Hepatocyte (in vitro differentiated cells): Measurements from ENCODE around the gene NRIP1. TPM values are rescaled to one million over a fixed set of nuclear protein-coding genes. Genes with fewer than 3 reads are reported as not detected.

Source experiments
- DNase-seq: peaks from one replicate; pipeline ENCODE4 v3.0.0-alpha.2; 2016; ENCODE audit warnings: low spot score
- H2AFZ ChIP-seq: fragments of 200-600 bp; sonication (generic); 2 replicates; pipeline ENCODE4 v1.6.0; 2016; ENCODE audit warnings: antibody characterized with exemption, mild to moderate bottlenecking
- H3K27ac ChIP-seq: fragments of 200-600 bp; sonication (generic); 2 replicates; pipeline ENCODE4 v1.5.1; 2016; ENCODE audit warnings: mild to moderate bottlenecking
- H3K27me3 ChIP-seq: fragments of 200-600 bp; sonication (generic); 2 replicates; pipeline ENCODE4 v1.6.1; 2016
- H3K36me3 ChIP-seq: fragments of 200-600 bp; sonication (generic); replicated peaks from 2 replicates; pipeline ENCODE4 v1.5.1; 2016; ENCODE audit warnings: low read depth; ENCODE audit not compliant: insufficient read depth
- H3K4me1 ChIP-seq: fragments of 200-600 bp; sonication (generic); 2 replicates; pipeline ENCODE4 v1.5.1; 2016; ENCODE audit warnings: mild to moderate bottlenecking, moderate library complexity; ENCODE audit not compliant: insufficient read depth
- H3K4me2 ChIP-seq: fragments of 200-600 bp; sonication (generic); 2 replicates; pipeline ENCODE4 v1.6.0; 2016
- H3K4me3 ChIP-seq: fragments of 200-600 bp; sonication (generic); 2 replicates; pipeline ENCODE4 v1.5.1; 2016; ENCODE audit warnings: mild to moderate bottlenecking
- H3K79me2 ChIP-seq: fragments of 200-600 bp; sonication (generic); 2 replicates; pipeline ENCODE4 v1.6.0; 2017; ENCODE audit warnings: mild to moderate bottlenecking
- H3K9me2 ChIP-seq: fragments of 200-600 bp; sonication (generic); replicated peaks from 2 replicates; pipeline ENCODE4 v1.6.0; 2017; ENCODE audit warnings: mild to moderate bottlenecking; ENCODE audit not compliant: insufficient read depth
- H3K9me3 ChIP-seq: fragments of 200-600 bp; sonication (generic); 2 replicates; pipeline ENCODE4 v1.5.1; 2016; ENCODE audit warnings: low read depth, mild to moderate bottlenecking
- H4K20me1 ChIP-seq: fragments of 200-600 bp; sonication (generic); 2 replicates; pipeline ENCODE4 v1.6.0; 2016; ENCODE audit warnings: mild to moderate bottlenecking; ENCODE audit not compliant: insufficient read depth, poor library complexity, severe bottlenecking
- CTCF ChIP-seq: fragments of 200-600 bp; sonication (generic); IDR thresholded peaks from 2 replicates; pipeline ENCODE4 v1.5.1; 2016; ENCODE audit warnings: antibody characterized with exemption, mild to moderate bottlenecking; ENCODE audit not compliant: poor library complexity
- EZH2 ChIP-seq: fragments of 200-600 bp; sonication (generic); IDR thresholded peaks from 2 replicates; pipeline ENCODE4 v1.6.1; 2016; ENCODE audit warnings: antibody characterized with exemption, mild to moderate bottlenecking, borderline replicate concordance
- EZH2phosphoT487 ChIP-seq: fragments of 200-600 bp; sonication (generic); IDR thresholded peaks from one replicate; pipeline ENCODE4 v1.6.1; 2018; ENCODE audit warnings: antibody characterized with exemption, mild to moderate bottlenecking, low read depth, moderate library complexity; ENCODE audit not compliant: unreplicated experiment, severe bottlenecking
- WGBS: methylation state at CpG from one replicate; pipeline ENCODE4 v1.1.6; 2016; ENCODE audit warnings: low lambda C conversion rate; ENCODE audit errors: missing lambda C conversion rate; 5-methylcytosine and 5-hydroxymethylcytosine counted together
- polyA plus RNA-seq: library from polyadenylated mRNA; unstranded; fragments of >200 nt; fragmentation: Nextera tagmentation; extraction: Ambion mirVana; gene quantifications from 2 replicates; pipeline ENCODE4 v1.2.1, GENCODE V29; 2016
- total RNA-seq: library from RNA; depleted of rRNA; stranded (reverse); fragments of >200 nt; gene quantifications from 2 replicates; pipeline ENCODE4 v1.2.3, GENCODE V29; 2014

Gene NRIP1
- total and polyA plus RNA-seq, 2 experiments from 2014 or later, result 11.5 to 62.4 TPM

GRCh38 chr21:15051644-15052458 is 12.9 kb downstream of the NRIP1 start:
- Histone ChIP-seq H3K4me2 (peak overlapping the region; percentile 72), H3K36me3 (no peaks in the 10 kb centered on the region), H3K9me2 (no peaks in the 10 kb centered on the region), H3K79me2 (peaks cover 100% of the 10 kb centered on the region), H2AFZ (no peak overlapping the region), H3K9me3 (no peaks in the 10 kb centered on the region), H3K4me3 (no peak overlapping the region), H4K20me1 (peaks cover 94% of the 10 kb centered on the region), H3K27ac (peak overlapping the region; percentile 72), H3K27me3 (no peaks in the 10 kb centered on the region), H3K4me1 (peaks cover 36% of the 10 kb centered on the region)
- no peak for TF ChIP-seq EZH2phosphoT487
- no peak for TF ChIP-seq CTCF
- no peak for TF ChIP-seq EZH2
- peak; percentile 26 for DNase-seq
- 34% methylated on average over 9 of the region's 9 CpGs for WGBS

- Histone ChIP-seq H3K79me2 (peaks cover 100% of the 10 kb centered on the region), H2AFZ (no peak overlapping the region), H3K9me2 (no peaks in the 10 kb centered on the region), H3K4me3 (peak overlapping the region; percentile 5), H4K20me1 (peaks cover 86% of the 10 kb centered on the region), H3K9me3 (no peaks in the 10 kb centered on the region), H3K36me3 (no peaks in the 10 kb centered on the region), H3K27me3 (no peaks in the 10 kb centered on the region), H3K4me1 (peaks cover 29% of the 10 kb centered on the region), H3K4me2 (peak overlapping the region; percentile 72), H3K27ac (peak overlapping the region; percentile 72)
- peak; percentile 19 for DNase-seq
- TF ChIP-seq CTCF (no peak), EZH2phosphoT487 (no peak), EZH2 (no peak)
- WGBS, result 57% methylated on average over 11 of the region's 11 CpGs
Measured at GRCh38 chr21:15050568-15051377, 14.0 kb downstream of the NRIP1 start.

GRCh38 chr21:15045017-15045416 is 19.8 kb downstream of the NRIP1 start:
- no peaks in the 10 kb centered on the region for H3K27me3 ChIP-seq
- no peak overlapping the region for H3K4me2 ChIP-seq
- no peaks in the 10 kb centered on the region for H3K9me3 ChIP-seq
- H3K27ac ChIP-seq, result no peak overlapping the region
- no peak for TF ChIP-seq EZH2
- 92% methylated on average over 3 of the region's 3 CpGs for WGBS
- no peak for DNase-seq
- H3K4me1 ChIP-seq, result peaks cover 6% of the 10 kb centered on the region
- no peak overlapping the region for H3K4me3 ChIP-seq
- no peak overlapping the region for H2AFZ ChIP-seq
- H4K20me1 ChIP-seq, result peaks cover 47% of the 10 kb centered on the region
- no peaks in the 10 kb centered on the region for H3K36me3 ChIP-seq
- H3K79me2 ChIP-seq, result peaks cover 99% of the 10 kb centered on the region
- H3K9me2 ChIP-seq, result no peaks in the 10 kb centered on the region

- no peaks in the 10 kb centered on the region for H3K9me3 ChIP-seq
- no peaks in the 10 kb centered on the region for H3K27me3 ChIP-seq
- no peak overlapping the region for H3K27ac ChIP-seq
- no peak for TF ChIP-seq EZH2phosphoT487
- no peak for TF ChIP-seq CTCF
- no peak for TF ChIP-seq EZH2
- H3K9me2 ChIP-seq, result no peaks in the 10 kb centered on the region
- peaks cover 98% of the 10 kb centered on the region for H3K79me2 ChIP-seq
- H2AFZ ChIP-seq, result no peak overlapping the region
- no peaks in the 10 kb centered on the region for H3K36me3 ChIP-seq
- H3K4me1 ChIP-seq, result peaks cover under 1% of the 10 kb centered on the region
- H3K4me2 ChIP-seq, result no peak overlapping the region
- no peak for DNase-seq
- H4K20me1 ChIP-seq, result peaks cover 29% of the 10 kb centered on the region
- H3K4me3 ChIP-seq, result no peak overlapping the region
Measured at GRCh38 chr21:15042531-15042930, 22.3 kb downstream of the NRIP1 start.
